ENCODE results near the gene LDLRAD4.

DNA sequence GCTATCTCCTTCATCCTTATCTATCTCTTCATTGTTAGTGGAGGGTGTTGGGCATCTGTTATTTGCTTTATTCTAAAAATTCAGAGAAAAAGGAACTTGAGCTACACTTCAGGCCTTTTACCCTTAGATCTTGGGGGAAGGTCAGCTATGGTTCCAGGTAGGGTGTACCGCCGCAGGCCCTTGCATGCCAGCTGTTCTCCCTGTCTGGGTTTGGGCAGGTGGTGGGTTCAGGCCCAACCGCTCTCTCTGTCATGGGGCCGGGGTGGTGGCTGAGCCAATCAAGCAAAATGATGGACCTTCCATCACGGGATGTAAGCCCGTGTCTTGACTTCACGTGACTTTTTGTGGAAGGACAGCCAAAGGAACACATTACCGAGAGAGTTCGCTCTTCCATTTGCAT is 231.1 kb downstream of the LDLRAD4 start:
- TF ChIP-seq, protein P1, sequence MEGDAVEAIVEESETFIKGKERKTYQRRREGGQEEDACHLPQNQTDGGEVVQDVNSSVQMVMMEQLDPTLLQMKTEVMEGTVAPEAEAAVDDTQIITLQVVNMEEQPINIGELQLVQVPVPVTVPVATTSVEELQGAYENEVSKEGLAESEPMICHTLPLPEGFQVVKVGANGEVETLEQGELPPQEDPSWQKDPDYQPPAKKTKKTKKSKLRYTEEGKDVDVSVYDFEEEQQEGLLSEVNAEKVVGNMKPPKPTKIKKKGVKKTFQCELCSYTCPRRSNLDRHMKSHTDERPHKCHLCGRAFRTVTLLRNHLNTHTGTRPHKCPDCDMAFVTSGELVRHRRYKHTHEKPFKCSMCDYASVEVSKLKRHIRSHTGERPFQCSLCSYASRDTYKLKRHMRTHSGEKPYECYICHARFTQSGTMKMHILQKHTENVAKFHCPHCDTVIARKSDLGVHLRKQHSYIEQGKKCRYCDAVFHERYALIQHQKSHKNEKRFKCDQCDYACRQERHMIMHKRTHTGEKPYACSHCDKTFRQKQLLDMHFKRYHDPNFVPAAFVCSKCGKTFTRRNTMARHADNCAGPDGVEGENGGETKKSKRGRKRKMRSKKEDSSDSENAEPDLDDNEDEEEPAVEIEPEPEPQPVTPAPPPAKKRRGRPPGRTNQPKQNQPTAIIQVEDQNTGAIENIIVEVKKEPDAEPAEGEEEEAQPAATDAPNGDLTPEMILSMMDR (IDR thresholded peaks at IDR 0.05; ENCODE audit: insufficient read depth, low read length, poor library complexity, severe bottlenecking): no peak
- no peak for TF ChIP-seq EZH2phosphoT487 (conservative IDR thresholded peaks at IDR 0.05; ENCODE audit: low read length)

Measured in SU-DHL-6 (cell line).